GM12892 (cell line): Measurements from ENCODE around the gene SLIT3.

Experiments used
- DNase-seq: peaks from one replicate; pipeline ENCODE4 v3.0.0; 2011; ENCODE audit not compliant: insufficient read length
- FAIRE-seq: peaks from 2 replicates; lab custom pipeline; 2011; peaks lifted over from hg19 to GRCh38; lab: Jason Lieb, UNC
- POLR2A ChIP-seq: IDR thresholded peaks from 2 replicates; pipeline ENCODE4 v1.6.1; 2011; ENCODE audit warnings: low read depth, low read length, control low read depth
- POLR2AphosphoS5 ChIP-seq: IDR thresholded peaks from 2 replicates; pipeline ENCODE4 v1.6.1; 2011; ENCODE audit warnings: low read depth, low read length, control low read depth
- TAF1 ChIP-seq: IDR thresholded peaks from 2 replicates; pipeline ENCODE4 v1.6.1; 2011; ENCODE audit warnings: low read depth, mild to moderate bottlenecking, control low read depth, low read length, borderline replicate concordance

The SLIT3 gene

GRCh38 chr5:168890816-168891812 lies 409.8 kb downstream of the SLIT3 start:
- FAIRE-seq (no peak), DNase-seq (no peak)
- TF ChIP-seq TAF1 (no peak), POLR2A (no peak), POLR2AphosphoS5 (no peak)

DNA sequence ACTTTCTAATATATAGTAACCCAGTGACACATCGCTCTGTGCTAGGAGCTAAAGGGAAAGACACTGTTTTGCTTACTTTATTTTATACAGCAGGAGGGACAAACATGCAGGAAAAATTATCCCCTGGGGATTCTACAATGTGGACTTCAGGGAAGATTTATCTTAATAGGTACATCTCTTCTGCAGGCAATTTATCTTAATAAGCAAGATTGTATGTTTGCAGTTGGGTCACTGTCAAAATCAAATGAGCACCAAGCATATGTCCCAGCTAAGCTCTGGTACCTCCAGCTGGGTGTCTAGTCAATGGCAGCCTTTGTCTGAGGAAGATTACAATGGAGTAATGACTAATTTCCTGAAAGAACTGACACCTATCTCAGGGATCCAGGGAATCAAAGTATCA lies 411.9 kb downstream of the SLIT3 start:
- no peak for FAIRE-seq
- no peak for DNase-seq
- TF ChIP-seq POLR2AphosphoS5 (no peak), POLR2A (no peak), TAF1 (no peak)

DNA sequence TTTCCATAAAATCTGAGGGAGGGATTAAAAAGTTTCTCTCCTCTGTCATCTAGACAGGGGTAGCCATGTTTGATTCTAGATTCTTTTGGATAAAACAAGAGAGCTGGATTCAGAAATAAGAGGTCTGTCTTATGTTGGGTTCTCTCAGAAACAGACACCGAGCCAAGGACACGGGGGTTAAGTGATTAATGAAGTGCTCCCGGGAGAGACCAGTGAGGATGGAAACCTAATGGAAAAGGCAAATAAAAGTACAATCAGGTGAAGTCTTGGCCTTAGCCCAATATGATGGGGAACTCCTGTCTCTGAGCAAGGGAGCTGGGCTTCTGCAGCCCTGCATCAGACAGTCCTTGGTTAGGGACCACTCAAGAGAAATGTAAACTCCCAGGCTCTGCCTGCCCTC lies 413.0 kb downstream of the SLIT3 start:
- TF ChIP-seq POLR2A: no peak
- TF ChIP-seq TAF1: no peak
- TF ChIP-seq POLR2AphosphoS5: no peak
- FAIRE-seq: no peak
- DNase-seq: no peak

DNA sequence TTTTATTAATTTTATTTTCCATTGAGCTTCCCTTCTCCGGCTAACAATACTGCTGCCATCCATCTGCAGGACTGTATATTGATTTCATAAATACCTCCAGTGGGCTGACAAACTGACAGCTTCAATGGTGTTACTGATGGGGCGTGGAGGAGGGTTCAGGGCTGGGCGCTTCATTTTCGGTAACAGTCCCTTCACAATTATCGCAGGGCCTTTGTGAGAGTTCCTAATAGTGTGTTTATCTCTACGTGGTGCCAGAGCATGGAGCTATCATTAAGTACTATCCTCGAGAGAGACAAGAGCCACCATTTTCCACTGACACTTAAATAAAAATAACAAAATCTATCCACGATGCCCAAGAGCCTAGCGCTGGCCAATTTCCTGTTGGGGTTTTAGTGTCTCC lies 414.8 kb downstream of the SLIT3 start:
- TF ChIP-seq TAF1: no peak
- no peak for TF ChIP-seq POLR2AphosphoS5
- no peak for TF ChIP-seq POLR2A
- DNase-seq (no peak), FAIRE-seq (no peak)

- TF ChIP-seq POLR2AphosphoS5 (no peak), TAF1 (no peak), POLR2A (no peak)
- DNase-seq (no peak), FAIRE-seq (no peak)
Observed at GRCh38 chr5:168885324-168886120, 415.4 kb downstream of the SLIT3 start.

DNA sequence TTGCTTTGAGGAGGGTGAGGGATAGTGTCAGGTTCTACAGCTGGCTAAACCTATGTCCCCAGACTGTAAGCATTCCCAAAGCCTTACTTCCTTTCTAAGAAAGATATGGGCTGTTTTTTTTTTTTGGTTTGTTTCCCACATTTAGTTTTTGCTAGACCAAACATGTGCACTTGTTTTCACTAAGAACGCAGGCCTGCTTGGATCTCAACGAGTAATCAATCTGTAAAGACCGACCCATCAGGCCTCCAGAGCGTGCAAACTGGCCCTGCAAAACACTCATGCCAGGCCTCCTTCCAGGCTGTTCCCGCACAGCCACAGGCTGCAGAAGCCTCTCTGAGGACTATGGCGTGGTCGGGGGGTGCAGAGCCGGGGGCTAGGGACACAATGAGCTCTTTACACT lies 416.9 kb downstream of the SLIT3 start:
- DNase-seq (no peak), FAIRE-seq (no peak)
- TF ChIP-seq POLR2AphosphoS5 (no peak), TAF1 (no peak), POLR2A (no peak)

DNA sequence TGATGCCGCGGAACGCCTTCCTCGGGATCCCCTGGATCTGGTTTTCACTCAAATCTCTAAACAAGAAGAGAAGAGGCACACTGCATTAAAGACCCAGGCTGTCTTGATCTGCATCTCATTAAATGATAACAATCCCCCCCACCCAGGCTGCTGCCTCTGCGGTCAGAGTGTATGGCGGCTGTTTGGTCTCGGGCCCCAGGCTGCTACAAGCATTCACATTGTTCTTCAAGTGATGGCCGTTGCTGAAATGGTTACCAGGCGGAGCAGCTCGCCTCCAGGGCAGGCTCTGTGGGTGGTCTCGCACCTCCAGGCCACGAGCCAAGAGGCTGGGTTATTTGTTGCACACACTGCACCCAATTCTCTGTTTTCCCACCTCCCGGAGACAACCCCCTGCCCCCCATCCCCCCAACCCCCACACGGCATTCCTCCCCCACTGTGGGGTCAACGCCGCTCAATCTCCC lies 417.6 kb downstream of the SLIT3 start:
- DNase-seq (no peak), FAIRE-seq (no peak)
- TF ChIP-seq POLR2AphosphoS5: no peak
- TF ChIP-seq POLR2A: no peak
- no peak for TF ChIP-seq TAF1

GRCh38 chr5:168882283-168882682 lies 418.7 kb downstream of the SLIT3 start:
- FAIRE-seq: no peak
- TF ChIP-seq POLR2A: no peak
- no peak for TF ChIP-seq TAF1
- no peak for TF ChIP-seq POLR2AphosphoS5

GRCh38 chr5:168881427-168882149 lies 419.4 kb downstream of the SLIT3 start:
- no peak for TF ChIP-seq POLR2A
- TF ChIP-seq POLR2AphosphoS5: no peak
- TF ChIP-seq TAF1: no peak
- no peak for FAIRE-seq
- DNase-seq: no peak

More at GRCh38 chr5:168882283-168882682, 418.7 kb downstream of the SLIT3 start:
- no peak for DNase-seq

GRCh38 chr5:168879929-168880328 lies 421.0 kb downstream of the SLIT3 start:
- FAIRE-seq (peak; percentile 64), DNase-seq (no peak)
- TF ChIP-seq POLR2A (no peak), POLR2AphosphoS5 (no peak), TAF1 (no peak)
